Stimulated activated CD4-positive, alpha-beta T cell treated with anti-CD3 and anti-CD28 coated beads, TNF-alpha, amount 100 ng/mL, for 4 hours (primary cell): ENCODE data around the gene CATSPERZ.
"Not testable (repeated sequence)": the region's sequence is repeated elsewhere in the genome, so short reads cannot be mapped to it uniquely, and the experiment has no call there.

Source experiments
- DNase-seq, 3 experiments: peaks; one replicate each; pipeline ENCODE4 v3.0.0-alpha.2; 2020; ENCODE audit warnings: low read depth in 3 of 3

CATSPERZ gene

DNA sequence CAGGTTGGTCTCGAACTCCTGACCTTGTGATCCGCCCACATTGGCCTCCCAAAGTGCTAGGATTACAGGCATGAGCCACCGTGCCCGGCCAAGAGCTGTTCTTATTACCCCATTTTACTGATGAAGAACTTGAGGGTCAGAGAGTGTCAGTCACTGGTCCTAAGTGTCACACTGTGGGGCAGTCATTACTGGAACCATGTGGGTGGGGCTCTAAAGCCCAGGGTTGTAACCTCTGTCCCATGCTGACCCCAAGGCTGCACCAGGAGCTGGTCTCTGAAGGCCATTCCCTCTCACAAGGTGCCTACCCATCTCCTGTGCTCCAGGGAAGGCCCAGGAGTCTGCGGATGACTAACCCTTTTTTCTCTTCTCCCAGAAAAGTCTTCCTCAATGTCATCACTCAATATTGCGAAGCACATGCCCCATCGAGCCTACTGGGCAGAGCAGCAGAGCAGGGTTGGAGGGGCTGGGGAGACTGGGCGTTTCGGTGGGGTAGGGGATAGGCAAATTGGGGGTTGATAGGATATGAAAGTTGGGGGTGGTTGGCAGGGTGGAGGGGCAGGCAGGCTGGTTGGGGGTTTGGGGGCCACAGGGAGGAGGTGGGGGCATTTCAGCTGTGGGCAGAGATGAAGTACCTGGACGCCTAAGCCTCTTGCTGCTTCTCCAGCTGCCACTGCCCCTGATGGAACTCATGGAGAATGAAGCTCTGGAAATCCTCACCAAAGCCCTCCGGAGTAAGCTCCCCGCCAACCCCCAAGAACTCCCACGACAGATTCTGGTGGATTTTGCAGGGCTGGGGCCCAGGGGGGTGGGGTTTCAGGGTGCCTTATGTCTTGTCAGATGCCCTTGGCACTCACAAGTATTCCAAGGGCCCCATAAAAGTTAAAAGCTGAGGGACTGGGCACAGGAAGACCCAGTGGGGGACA, 3.2 kb downstream of the CATSPERZ start:
- no peak for DNase-seq

DNA sequence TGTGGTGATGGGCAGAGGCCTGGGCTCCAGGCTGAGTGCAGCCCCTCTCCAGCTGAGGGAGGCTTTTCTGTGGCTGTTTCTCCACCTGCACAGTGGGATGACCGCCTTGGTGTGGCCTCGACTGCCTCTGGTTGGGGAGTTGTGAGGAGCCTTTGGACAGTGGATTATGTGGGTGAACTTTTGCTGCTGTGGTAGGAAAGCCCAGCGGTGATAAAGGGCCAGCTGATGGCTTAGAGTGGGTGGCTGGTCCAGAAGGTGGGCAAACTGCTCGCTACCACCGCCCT, 3.8 kb downstream of the CATSPERZ start:
- DNase-seq: no peak

DNA sequence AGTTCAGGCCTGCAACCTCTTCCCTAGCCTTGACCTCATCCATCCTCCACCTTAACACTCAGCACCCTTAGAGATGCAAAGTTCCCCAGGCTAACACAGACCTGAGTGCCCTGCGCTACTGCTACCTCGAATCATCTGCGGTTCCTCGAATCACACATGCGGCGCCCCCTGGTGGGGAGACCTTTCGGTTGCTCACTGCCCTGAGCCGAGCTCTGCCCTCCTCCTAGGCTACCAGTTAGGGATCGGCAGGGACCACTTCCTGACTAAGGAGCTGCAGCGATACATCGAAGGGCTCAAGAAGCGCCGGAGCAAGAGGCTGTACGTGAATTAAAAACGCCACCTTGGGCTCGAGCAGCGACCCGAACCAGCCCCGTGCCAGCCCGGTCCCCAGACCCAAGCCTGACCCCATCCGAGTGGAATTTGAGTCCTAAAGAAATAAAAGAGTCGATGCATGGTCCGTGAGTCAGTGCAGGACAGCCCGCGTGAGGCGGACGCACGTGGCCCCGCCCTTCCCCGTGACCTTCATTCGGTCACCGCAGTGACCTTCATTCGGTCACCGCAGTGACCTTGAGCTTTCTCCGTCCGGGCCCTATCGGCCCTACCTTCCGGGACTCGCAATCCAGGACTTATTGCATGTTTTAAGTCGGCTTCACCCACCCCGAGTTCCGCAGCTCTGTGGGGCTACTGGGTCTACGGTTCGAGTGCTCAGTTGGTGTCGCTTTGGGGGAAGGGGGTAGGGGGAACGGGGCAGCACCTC, 4.3 kb downstream of the CATSPERZ start:
- peak; percentile 85 to 96 (median 92) for DNase-seq

DNA sequence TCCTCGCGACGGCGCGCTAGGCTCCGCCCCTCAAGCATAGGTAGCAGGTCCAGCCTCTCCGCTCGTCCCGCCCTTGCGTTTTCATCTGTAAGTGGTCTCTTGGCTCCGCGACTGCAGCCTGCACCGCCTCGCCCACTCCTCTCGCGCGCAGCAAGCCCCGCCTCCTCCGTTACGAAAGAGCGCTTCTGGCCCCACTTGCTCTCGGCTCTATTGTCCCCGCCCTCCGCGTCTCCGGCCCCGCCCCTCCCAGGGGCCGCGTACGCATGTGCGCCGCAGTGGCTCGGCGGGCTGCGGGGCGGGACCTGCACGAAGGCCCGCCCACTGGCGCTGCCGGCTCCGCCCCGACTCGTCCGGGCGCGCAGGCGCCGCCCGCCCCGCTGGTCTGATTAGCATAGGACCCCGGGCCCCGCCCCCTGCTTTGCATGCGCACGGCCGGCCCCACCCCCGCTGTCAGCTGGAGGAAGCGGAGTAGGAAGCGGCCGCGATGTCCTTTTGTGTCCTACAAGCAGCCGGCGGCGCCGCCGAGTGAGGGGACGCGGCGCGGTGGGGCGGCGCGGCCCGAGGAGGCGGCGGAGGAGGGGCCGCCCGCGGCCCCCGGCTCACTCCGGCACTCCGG, 5.0 kb downstream of the CATSPERZ start, which contains the start of gene ESRRA:
Gene ESRRA, plus strand, starts transcription at position 450 of the 616 bp plus-strand sequence. CDS start 1,656 bp downstream, outside the sequence.
- peak; percentile 99 to 100 (median 100) for DNase-seq

- peak; percentile 61 to 67 (median 64) for DNase-seq
These were observed 5.8 kb downstream of the CATSPERZ start for GRCh38 chr11:64305691-64306562.

DNA sequence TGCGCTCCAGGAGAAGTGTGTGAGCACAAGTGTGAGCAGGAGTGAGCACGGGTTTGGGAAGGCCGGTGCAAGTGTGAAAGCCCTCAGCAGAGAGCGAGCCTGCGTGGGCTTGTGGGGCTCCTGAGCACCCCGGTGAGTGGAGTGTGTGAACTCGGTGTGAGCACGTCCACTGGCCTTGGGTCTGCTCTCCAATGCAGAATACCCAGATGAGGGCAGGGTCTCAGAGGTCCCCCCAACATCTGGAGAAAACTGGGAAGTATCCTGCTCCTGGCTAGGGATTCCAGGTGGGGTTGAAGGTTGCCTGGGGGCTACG, 6.4 kb downstream of the CATSPERZ start:
- no peak for DNase-seq

DNA sequence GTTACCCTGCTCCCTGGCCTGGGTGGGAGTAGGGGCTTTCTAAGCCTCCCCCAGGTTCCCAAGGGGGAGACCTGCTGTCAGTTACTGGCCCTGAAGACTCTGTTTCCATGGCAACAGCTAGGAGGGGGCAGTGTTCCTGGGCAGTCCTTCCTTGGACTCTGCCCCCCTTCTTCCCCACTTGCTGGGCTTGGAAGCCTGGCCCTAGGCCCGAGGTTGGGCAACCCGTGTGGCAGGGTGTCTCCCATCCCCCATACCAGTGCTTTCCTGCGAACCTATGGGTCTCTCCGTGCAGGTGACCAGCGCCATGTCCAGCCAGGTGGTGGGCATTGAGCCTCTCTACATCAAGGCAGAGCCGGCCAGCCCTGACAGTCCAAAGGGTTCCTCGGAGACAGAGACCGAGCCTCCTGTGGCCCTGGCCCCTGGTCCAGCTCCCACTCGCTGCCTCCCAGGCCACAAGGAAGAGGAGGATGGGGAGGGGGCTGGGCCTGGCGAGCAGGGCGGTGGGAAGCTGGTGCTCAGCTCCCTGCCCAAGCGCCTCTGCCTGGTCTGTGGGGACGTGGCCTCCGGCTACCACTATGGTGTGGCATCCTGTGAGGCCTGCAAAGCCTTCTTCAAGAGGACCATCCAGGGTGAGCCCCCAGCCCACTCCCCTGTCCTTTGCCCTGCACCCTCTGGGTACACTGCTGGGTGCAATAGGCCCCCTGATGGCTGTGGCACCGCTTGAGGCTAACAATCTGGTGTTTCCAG, 6.9 kb downstream of the CATSPERZ start:
- no peak for DNase-seq

DNA sequence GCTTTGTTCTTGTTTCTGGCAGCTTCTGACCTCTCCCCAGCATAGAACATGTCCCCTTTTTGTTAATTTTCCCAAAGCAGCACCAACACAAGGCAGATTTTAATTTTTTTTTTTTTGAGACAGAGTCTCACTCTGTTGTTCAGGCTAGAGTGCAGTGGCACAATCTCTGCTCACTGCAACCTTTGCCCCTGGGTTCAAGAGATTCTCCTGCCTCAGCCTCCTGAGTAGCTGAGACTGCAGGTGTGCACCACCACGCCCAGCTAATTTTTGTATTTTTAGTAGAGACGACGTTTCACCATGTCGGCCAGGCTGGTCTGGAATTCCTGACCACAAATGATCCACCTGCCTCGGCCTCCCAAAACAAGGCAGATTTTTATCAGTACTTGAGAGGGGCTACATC, 7.6 kb downstream of the CATSPERZ start:
- DNase-seq: not testable (repeated sequence)

- no peak for DNase-seq
These were observed 12.8 kb downstream of the CATSPERZ start for GRCh38 chr11:64312947-64313346.

- DNase-seq: no peak
These were observed 13.5 kb downstream of the CATSPERZ start for GRCh38 chr11:64313491-64314145.

DNA sequence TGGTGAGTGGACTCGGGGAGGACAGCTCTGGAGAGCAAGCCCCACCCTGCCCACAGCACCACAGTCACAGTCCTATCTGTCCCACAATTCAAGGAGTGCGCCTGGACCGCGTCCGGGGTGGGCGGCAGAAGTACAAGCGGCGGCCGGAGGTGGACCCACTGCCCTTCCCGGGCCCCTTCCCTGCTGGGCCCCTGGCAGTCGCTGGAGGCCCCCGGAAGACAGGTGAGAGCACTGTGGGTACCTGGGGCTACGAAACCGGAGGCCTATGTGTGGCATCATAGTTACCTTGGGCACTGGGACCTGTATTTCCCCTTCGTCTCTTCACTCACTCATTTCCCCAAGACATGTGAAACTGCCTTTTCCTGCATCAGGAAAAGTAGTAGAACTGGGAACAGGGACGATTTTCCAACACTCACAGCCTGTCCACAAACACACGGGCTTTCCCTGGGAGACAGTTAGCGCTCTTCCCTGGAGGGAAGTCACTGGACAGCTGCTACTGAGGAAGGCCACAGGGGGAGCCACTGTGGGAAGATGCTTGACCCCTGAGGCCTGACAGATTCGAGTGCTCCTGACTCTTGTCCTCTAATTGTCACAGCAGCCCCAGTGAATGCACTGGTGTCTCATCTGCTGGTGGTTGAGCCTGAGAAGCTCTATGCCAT, 14.1 kb downstream of the CATSPERZ start:
- DNase-seq: no peak

GRCh38 chr11:64314805-64315561, 14.8 kb downstream of the CATSPERZ start:
- no peak for DNase-seq

- not testable (repeated sequence) for DNase-seq
These were observed 15.7 kb downstream of the CATSPERZ start for GRCh38 chr11:64315667-64316526.

DNA sequence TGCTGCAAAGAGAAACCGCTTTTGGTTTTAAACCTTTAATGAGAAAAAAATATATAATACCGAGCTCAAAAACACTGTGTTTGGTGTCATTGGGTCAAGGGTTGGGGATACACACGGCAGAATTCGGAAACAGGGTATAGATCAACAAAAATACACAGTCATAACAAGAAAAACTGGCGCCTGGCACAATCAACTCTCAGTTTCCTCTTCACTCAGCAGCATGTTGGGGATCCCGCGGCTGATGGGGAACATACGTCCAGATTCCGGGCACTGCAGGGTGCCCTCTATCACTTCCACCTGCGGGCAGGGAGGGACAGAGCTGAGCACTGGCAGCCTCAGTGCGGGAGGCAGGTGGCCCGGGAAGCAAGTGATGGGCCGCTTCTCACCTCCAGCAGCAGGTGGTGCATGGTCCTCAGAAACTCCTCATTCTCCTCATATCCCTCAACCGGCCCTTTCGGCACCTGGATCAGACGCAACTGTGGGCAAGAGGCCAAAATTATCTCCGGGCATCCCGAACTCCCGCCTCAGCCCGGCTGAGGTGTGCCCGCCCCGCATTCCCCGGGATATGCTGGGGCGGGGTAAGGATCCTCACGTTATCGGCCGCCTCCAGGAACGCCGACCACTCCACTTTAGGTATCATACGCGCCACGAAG, 16.6 kb downstream of the CATSPERZ start:
- DNase-seq: no peak

GRCh38 chr11:64317325-64317960, 17.3 kb downstream of the CATSPERZ start, which contains the start of gene TRMT112:
TRMT112 (minus strand) TSS chr11:64317559; CDS start chr11:64317526, 33 bp downstream.
- DNase-seq: peak; percentile 81 to 94 (median 90)

DNA sequence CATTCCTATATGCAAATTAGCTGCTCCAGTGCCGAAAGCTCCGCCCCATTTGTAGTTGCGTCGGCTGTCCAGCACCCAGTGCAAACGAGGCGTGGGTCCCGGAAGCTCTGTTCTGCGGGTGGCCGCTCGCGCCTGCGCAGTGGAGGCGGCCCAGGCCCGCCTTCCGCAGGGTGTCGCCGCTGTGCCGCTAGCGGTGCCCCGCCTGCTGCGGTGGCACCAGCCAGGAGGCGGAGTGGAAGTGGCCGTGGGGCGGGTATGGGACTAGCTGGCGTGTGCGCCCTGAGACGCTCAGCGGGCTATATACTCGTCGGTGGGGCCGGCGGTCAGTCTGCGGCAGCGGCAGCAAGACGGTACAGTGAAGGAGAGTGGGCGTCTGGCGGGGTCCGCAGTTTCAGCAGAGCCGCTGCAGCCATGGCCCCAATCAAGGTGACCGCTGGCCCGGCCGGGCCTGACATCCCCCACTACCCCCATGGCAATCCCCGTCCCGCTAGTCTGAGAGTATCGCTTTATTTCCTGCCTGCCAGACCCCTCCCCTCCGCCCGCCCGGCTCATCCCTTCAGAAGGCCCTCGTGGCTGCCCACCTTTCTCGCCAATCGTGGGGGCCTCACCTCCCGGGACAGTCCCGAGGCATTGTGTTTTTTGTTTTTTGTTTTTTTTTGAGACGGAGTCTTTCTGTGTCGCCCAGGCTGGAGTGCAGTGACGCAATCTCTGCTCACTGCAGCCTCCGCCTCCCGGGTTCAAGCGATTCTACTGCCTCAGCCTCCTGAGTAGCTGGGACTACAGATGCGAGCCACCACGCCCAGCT, 18.0 kb downstream of the CATSPERZ start, which contains the start of gene PRDX5:
Gene PRDX5, plus strand, starts transcription at position 161 of the 805 bp plus-strand sequence. Its CDS starts 95 bp downstream, at position 256.
- DNase-seq: peak; percentile 85 to 90 (median 86)
